T-cell (primary cell): ENCODE measurements around the gene PRKAR1B. TPM values are rescaled to one million over a fixed set of nuclear protein-coding genes. Genes with fewer than 3 reads are reported as not detected.
A peak's percentile ranks its signal among the peaks of the same experiment; 100 is the strongest.

Experiments
- ATAC-seq, 4 experiments: fragments of 200-7000 bp in 3 of 4; fragments of 150-1000 bp in 1 of 4; cut with Tn5 transposase; replicated peaks in 1 of 4; 1 replicate in 3 of 4; 2 replicates in 1 of 4; pipeline ENCODE4 v1.10.0; 2021; ENCODE audit warnings: moderate library complexity in 3 of 4, mild to moderate bottlenecking in 2 of 4, moderate number of reproducible peaks in 1 of 4
- CTCF ChIA-PET, 2 donors: fragments of 300-600 bp; sonication (Branson Sonifier 250); formaldehyde crosslinking; loops; one replicate each; lab custom pipeline; 2022; ENCODE audit warnings: antibody characterized with exemption in 2 of 2; lab: Charles Lee
- POLR2A ChIA-PET, 2 donors: fragments of 300-600 bp; sonication (Branson Sonifier 250); formaldehyde crosslinking; loops; one replicate each; lab custom pipeline; 2022; ENCODE audit warnings: antibody characterized with exemption in 2 of 2; lab: Charles Lee
- DNase-seq, 35 experiments: peaks; one replicate each; pipeline versions ENCODE4 v3.0.0 to v3.0.0-alpha.2; 2013 to 2023
- H3K27ac ChIP-seq: one replicate; pipeline ENCODE4 v1.5.1; 2013; ENCODE audit warnings: low read length
- H3K27me3 ChIP-seq, 2 experiments: replicated peaks in 1 of 2; 1 replicate in 1 of 2; 2 replicates in 1 of 2; pipeline versions ENCODE4 v1.6.1 to v1.7.0; 2013; ENCODE audit warnings: low read length in 1 of 2, mixed read lengths in 1 of 2; ENCODE audit not compliant: control insufficient read depth in 2 of 2, insufficient read depth in 2 of 2; ENCODE audit errors: extremely low read depth in 1 of 2
- H3K36me3 ChIP-seq, 2 donors: 1 replicate in 1 of 2; 2 replicates in 1 of 2; pipeline versions ENCODE4 v1.6.1 to v1.7.0; 2013; ENCODE audit warnings: low read length in 1 of 2; ENCODE audit not compliant: control insufficient read depth in 2 of 2, insufficient read depth in 1 of 2; ENCODE audit errors: extremely low read depth in 1 of 2
- H3K4me1 ChIP-seq, 2 experiments: 1 replicate in 1 of 2; 2 replicates in 1 of 2; pipeline versions ENCODE4 v1.6.1 to v1.7.0; 2013; ENCODE audit warnings: low read length in 2 of 2, mixed read lengths in 1 of 2; ENCODE audit not compliant: insufficient read depth in 2 of 2, control insufficient read depth in 1 of 2; ENCODE audit errors: extremely low read depth in 1 of 2
- H3K4me3 ChIP-seq, 2 donors: 1 replicate in 1 of 2; 2 replicates in 1 of 2; pipeline versions ENCODE4 v1.5.1 to v1.7.0; 2013; ENCODE audit warnings: mild to moderate bottlenecking in 2 of 2, low read length in 1 of 2, moderate library complexity in 1 of 2; ENCODE audit not compliant: control insufficient read depth in 1 of 2; ENCODE audit errors: extremely low read depth in 1 of 2
- H3K9me3 ChIP-seq: 2 replicates; pipeline ENCODE4 v1.7.0; 2013
- H3K27ac Mint-ChIP-seq, 2 donors: one replicate each; pipeline ENCODE4 v1.8.0; 2020 to 2021; ENCODE audit warnings: mild to moderate bottlenecking in 2 of 2, mixed read lengths in 2 of 2
- H3K27me3 Mint-ChIP-seq, 2 donors: one replicate each; pipeline ENCODE4 v1.8.0; 2021 to 2022; ENCODE audit warnings: mixed read lengths in 2 of 2
- H3K36me3 Mint-ChIP-seq: one replicate; pipeline ENCODE4 v1.8.0; 2021; ENCODE audit warnings: mixed read lengths
- H3K4me1 Mint-ChIP-seq, 3 donors: one replicate each; pipeline ENCODE4 v1.8.0; 2020 to 2022; ENCODE audit warnings: mixed read lengths in 3 of 3, mild to moderate bottlenecking in 1 of 3
- H3K4me3 Mint-ChIP-seq, 3 donors: one replicate each; pipeline ENCODE4 v1.8.0; 2020 to 2022; ENCODE audit warnings: mild to moderate bottlenecking in 3 of 3, mixed read lengths in 3 of 3, moderate library complexity in 3 of 3
- H3K9me3 Mint-ChIP-seq, 3 donors: one replicate each; pipeline ENCODE4 v1.8.0; 2020 to 2022; ENCODE audit warnings: mixed read lengths in 3 of 3
- WGBS: methylation state at CpG from one replicate; pipeline ENCODE4 v1.1.5; 2013; ENCODE audit warnings: missing lambda C conversion rate; ENCODE audit not compliant: insufficient coverage; 5-methylcytosine and 5-hydroxymethylcytosine counted together
- total RNA-seq, 35 experiments: library from RNA in 6 of 35; stranded (reverse) in 6 of 35; fragments of 120-200 nt in 1 of 35; gene quantifications; one replicate each; pipeline versions ENCODE4 v1.2.1 to v1.2.4 and lab custom pipeline; 2013 to 2026

PRKAR1B gene
- total RNA-seq, 5 donors from 2014 or later (not counting 1 experiment from before 2014, with no cell fraction given): 20.7 to 35.4 (median 24.4) TPM

DNA sequence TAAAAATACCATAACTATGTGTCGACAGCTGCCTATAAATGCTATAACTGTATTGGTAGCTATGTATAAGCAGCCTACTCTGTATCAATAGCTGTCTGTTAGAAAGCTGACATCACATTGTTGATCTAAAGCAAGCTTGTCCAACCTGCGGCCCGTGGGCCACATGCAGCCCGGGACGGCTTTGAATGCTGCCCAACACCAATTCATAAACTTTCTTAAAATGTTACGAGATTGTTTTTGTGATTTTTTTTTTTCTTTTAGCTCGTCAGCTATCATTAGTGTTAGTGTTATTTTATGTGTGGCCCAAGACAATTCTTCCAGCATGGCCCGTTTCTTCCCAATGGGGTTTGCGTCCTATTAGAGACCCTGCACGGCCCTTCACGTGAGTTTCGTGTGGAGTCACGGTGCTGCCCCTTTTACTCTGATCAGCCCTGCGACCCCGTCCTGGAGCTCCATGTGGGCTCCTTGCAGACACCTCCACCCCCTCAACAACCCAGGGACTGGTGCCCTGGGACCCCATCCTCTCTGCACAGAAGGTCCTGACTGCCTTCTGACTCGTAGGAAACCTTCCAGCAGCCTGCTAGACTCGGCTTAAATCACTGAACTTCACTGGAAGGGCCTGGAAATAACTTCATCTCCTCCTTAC lies 4.5 kb upstream of the PRKAR1B start:
- H3K27ac ChIP-seq: no peak overlapping the region
- H3K36me3 Mint-ChIP-seq: peaks cover 7% of the 10 kb centered on the region
- 97% methylated on average over 8 of the region's 17 CpGs for WGBS
- no peaks in the 10 kb centered on the region for H3K9me3 Mint-ChIP-seq
- H3K4me1 ChIP-seq: peaks cover 2 to 14% of the 10 kb centered on the region in 2 experiments
- H3K27me3 ChIP-seq: no peaks in the 10 kb centered on the region
- POLR2A ChIA-PET: no interaction called here
- H3K27ac Mint-ChIP-seq: no peak overlapping the region
- peaks cover 7% of the 10 kb centered on the region for H3K9me3 ChIP-seq
- no peak for DNase-seq
- no peak overlapping the region for H3K4me3 ChIP-seq
- peaks cover 14 to 23% (median 14%) of the 10 kb centered on the region in 3 donors for H3K4me1 Mint-ChIP-seq
- CTCF ChIA-PET: no interaction called here
- H3K27me3 Mint-ChIP-seq: no peaks in the 10 kb centered on the region
- H3K4me3 Mint-ChIP-seq: no peak overlapping the region
- ATAC-seq: no peak
- H3K36me3 ChIP-seq: peaks cover 4 to 8% of the 10 kb centered on the region in 2 donors

GRCh38 chr7:730501-731439 lies 3.7 kb upstream of the PRKAR1B start:
- H3K9me3 Mint-ChIP-seq: no peaks in the 10 kb centered on the region
- peak overlapping the region in 1 of 2 donors; percentile 23 for H3K27ac Mint-ChIP-seq
- ATAC-seq: no peak
- ChIA-PET CTCF (no interaction called here), POLR2A (no interaction called here)
- Histone ChIP-seq H3K27ac (no peak overlapping the region), H3K36me3 (peaks cover 4 to 8% of the 10 kb centered on the region in 2 donors), H3K4me1 (peaks cover 4 to 20% of the 10 kb centered on the region in 2 experiments), H3K4me3 (no peak overlapping the region), H3K27me3 (no peaks in the 10 kb centered on the region), H3K9me3 (peaks cover 7% of the 10 kb centered on the region)
- WGBS: 90% methylated on average over 14 of the region's 23 CpGs
- H3K36me3 Mint-ChIP-seq: peaks cover 7% of the 10 kb centered on the region
- no peaks in the 10 kb centered on the region for H3K27me3 Mint-ChIP-seq
- DNase-seq: no peak
- H3K4me1 Mint-ChIP-seq: peaks cover 17 to 28% (median 17%) of the 10 kb centered on the region in 3 donors
- H3K4me3 Mint-ChIP-seq: no peak overlapping the region

DNA sequence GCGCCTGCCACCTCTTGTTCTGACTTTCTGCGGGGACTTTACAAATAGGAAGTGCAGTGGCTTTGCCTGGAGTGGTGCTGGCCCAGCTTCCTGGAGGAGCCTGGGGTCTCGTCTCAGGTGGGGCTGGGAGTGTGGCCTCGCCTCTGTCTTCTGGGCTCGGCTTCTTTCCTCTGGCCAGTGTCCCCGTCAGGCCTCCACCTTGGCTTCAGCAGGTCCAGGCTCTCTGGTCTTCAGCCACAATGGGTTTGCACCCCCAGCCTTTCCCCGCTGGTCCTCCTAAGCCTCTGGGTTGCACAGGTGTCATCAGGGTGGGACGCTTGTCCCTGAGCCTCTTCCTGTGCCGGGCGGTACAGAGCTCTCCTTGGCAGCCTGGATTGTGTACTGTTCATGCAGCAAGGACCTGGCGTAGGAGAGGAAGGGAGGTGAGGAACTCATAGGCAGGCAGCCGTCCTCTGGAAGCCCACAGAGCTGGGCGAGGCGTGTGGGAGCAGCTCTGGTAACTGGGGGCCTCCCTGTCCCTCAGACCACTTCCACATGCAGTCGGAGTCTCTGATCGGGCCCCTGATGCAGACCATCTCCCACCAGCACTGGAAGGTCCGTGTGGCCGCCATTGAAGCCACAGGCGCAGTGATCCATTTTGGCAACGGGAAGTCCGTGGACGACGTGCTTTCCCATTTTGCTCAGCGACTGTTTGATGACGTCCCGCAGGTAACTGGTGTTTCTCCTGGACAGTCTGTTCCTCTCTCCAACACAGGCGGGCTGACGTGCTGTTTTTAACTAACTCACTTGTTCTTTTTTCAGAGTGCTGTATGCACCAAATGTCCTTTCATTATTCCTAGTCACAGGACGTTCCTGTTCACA lies 2.3 kb upstream of the PRKAR1B start:
- no peaks in the 10 kb centered on the region for H3K9me3 Mint-ChIP-seq
- CTCF ChIA-PET: no interaction called here
- H3K27me3 Mint-ChIP-seq: no peaks in the 10 kb centered on the region
- Histone ChIP-seq H3K27ac (no peak overlapping the region), H3K4me3 (no peak overlapping the region), H3K36me3 (peaks cover 2 to 4% of the 10 kb centered on the region in 2 donors), H3K9me3 (peaks cover 4% of the 10 kb centered on the region), H3K27me3 (no peaks in the 10 kb centered on the region), H3K4me1 (peaks cover 4 to 26% of the 10 kb centered on the region in 2 experiments)
- WGBS: 91% methylated on average over 16 of the region's 29 CpGs
- peaks cover 10% of the 10 kb centered on the region for H3K36me3 Mint-ChIP-seq
- no peak for ATAC-seq
- H3K4me1 Mint-ChIP-seq: peaks cover 23 to 38% (median 24%) of the 10 kb centered on the region in 3 donors
- DNase-seq: no peak
- no peak overlapping the region for H3K27ac Mint-ChIP-seq
- POLR2A ChIA-PET: no interaction called here
- peak overlapping the region; percentile 55 to 80 (median 70) for H3K4me3 Mint-ChIP-seq

DNA sequence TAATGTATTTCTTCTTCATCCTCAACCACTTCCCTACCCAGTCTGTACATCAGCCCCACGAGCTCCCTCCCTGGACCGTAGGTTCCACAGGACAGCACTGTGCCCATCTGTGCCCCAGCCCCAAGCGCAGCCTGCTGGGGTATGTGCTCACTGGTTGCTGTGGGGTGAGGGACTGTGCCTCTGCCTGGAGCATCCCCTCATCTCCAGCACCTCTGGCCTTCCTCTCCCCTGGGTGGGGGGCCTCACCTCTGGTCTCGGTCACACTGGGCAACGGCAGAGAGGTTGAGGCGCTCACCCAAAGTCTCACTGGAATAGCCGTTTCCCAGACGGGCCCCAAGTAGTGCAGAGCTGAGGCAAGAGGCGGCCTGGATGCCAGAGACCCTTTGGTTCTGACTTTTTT lies 1.5 kb upstream of the PRKAR1B start:
- Histone ChIP-seq H3K4me3 (no peak overlapping the region), H3K36me3 (peaks cover 0 to 4% of the 10 kb centered on the region in 2 donors), H3K4me1 (peaks cover 4 to 26% of the 10 kb centered on the region in 2 experiments), H3K27me3 (no peaks in the 10 kb centered on the region), H3K27ac (no peak overlapping the region), H3K9me3 (no peaks in the 10 kb centered on the region)
- H3K4me3 Mint-ChIP-seq: peak overlapping the region; percentile 70 to 84 (median 80)
- POLR2A ChIA-PET: no interaction called here
- H3K27me3 Mint-ChIP-seq: no peaks in the 10 kb centered on the region
- no peak overlapping the region for H3K27ac Mint-ChIP-seq
- H3K4me1 Mint-ChIP-seq: peaks cover 23 to 45% (median 24%) of the 10 kb centered on the region in 3 donors
- no peak for ATAC-seq
- H3K9me3 Mint-ChIP-seq: no peaks in the 10 kb centered on the region
- peaks cover 17% of the 10 kb centered on the region for H3K36me3 Mint-ChIP-seq
- CTCF ChIA-PET: interaction anchor here (0.5 to 0.6 kb wide), 2 partner anchors 10 to 102 kb away, joined by 3 to 6 read pairs; no protein-coding TSS in a partner anchor
- 89% methylated on average over 6 of the region's 9 CpGs for WGBS
- no peak for DNase-seq

DNA sequence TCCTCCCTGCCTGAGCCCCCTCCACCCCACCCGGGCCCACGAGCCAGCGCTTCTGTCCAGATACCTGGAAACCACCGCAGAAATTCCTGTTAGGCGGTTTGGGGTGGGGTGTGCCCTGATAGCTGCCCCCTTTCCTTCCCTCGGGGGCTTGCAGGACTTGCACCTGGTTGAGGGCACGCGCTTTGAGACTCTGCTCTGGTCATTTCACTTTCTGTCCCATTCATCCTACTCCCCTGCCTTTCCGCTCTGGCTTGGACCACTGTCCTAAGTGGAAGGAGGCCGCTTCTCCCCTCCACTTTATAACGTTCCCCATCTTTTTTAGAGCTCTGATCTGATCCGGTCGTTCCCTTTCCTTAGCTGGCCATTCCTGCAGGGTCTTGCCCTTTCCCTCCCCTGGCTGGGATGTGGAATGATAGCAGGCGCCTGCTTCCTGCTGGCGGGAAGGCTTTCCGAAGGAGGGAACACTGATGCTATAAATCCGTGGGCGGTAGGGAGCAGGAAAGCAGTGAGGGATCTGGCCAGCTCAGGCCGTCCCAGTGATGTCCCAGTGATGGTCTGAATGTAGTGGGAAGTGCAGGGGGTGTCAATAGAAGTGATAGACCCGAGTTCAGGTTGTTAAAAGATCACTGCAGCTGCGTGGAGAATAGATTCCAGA lies 852 bp upstream of the PRKAR1B start:
- POLR2A ChIA-PET: no interaction called here
- ATAC-seq: no peak
- Mint-ChIP-seq H3K27ac (no peak overlapping the region), H3K27me3 (no peaks in the 10 kb centered on the region), H3K4me1 (peaks cover 23 to 41% (median 24%) of the 10 kb centered on the region in 3 donors), H3K36me3 (peaks cover 19% of the 10 kb centered on the region), H3K4me3 (peak overlapping the region; percentile 70 to 84 (median 80)), H3K9me3 (no peaks in the 10 kb centered on the region)
- Histone ChIP-seq H3K9me3 (no peaks in the 10 kb centered on the region), H3K27ac (no peak overlapping the region), H3K27me3 (no peaks in the 10 kb centered on the region), H3K4me3 (peak overlapping the region in 1 of 2 donors; percentile 40), H3K4me1 (peaks cover 4 to 26% of the 10 kb centered on the region in 2 experiments), H3K36me3 (peaks cover 0 to 4% of the 10 kb centered on the region in 2 donors)
- no peak for DNase-seq
- 96% methylated on average over 7 of the region's 21 CpGs for WGBS
- CTCF ChIA-PET: interaction anchor here (0.5 to 0.6 kb wide), 2 partner anchors 9 to 101 kb away, joined by 3 to 6 read pairs; no protein-coding TSS in a partner anchor
